HG03575 (cell line): ENCODE measurements around the gene TNS3.

Experiments used
- ATAC-seq: cut with Tn5 transposase; IDR thresholded peaks from one replicate; pipeline ENCODE4 v1.9.1; 2021; ENCODE audit not compliant: unreplicated experiment, insufficient number of reproducible peaks, low FRiP score; ENCODE audit errors: extremely low read depth

TNS3 gene

DNA sequence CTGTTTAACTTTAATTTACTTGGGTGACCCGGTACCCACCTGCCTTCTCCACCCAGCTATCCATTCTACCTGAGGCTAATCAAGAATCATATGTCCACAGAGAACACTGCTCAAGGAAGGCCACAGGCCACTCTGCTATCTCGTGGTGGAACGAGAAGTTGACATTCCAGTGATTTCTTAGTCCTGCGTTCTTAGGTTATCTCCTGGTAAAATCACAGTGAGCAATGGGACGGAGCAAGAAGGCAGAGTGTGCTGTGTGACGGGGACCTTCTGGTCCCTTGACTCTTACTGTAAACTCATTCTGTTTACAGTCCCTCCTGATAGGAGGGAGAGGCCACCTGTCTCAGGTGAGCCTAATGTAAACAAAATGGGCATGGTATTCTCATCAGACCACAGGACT is 256.6 kb downstream of the TNS3 start:
- ATAC-seq = no peak

DNA sequence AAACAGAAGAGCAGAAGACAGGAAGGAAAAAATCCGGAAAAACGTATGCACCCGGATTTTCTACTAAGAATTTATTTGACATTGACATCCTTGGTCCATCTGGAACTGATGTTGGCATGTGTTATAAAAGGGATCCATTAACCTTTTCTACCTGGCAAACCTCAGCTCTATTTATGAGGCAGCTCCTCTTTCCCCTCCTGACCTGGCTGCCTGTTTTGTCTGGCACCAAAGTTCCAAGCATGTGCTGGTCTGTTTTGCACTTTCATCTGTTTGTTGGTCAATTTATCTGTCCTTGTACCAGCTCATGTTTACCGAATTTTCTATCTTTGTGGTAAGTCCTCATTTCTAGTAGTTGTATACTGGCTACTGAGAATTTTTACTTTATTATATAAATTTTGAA is 258.0 kb downstream of the TNS3 start:
- ATAC-seq = no peak

- ATAC-seq = no peak
These were observed 259.2 kb downstream of the TNS3 start for GRCh38 chr7:47322731-47323130.

DNA sequence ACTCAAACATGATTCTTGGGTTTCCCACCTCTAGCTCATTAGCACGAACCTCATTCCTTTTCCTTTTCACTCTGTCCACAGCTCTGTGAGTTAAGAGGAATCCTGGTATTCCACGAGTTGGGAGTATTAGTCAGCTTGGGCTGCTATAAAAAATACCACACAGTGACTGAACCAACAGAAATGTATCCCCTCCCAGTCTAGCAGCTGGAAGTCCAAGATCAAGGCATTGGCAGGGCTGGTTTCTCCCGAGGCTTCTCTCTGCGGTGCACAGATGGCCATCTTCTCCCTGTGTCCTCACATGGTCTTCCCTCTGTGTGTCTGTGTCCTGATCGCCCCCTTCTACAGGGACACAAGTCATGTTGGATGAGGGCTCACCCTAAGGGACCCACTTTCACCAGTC is 261.6 kb downstream of the TNS3 start:
- no peak for ATAC-seq

DNA sequence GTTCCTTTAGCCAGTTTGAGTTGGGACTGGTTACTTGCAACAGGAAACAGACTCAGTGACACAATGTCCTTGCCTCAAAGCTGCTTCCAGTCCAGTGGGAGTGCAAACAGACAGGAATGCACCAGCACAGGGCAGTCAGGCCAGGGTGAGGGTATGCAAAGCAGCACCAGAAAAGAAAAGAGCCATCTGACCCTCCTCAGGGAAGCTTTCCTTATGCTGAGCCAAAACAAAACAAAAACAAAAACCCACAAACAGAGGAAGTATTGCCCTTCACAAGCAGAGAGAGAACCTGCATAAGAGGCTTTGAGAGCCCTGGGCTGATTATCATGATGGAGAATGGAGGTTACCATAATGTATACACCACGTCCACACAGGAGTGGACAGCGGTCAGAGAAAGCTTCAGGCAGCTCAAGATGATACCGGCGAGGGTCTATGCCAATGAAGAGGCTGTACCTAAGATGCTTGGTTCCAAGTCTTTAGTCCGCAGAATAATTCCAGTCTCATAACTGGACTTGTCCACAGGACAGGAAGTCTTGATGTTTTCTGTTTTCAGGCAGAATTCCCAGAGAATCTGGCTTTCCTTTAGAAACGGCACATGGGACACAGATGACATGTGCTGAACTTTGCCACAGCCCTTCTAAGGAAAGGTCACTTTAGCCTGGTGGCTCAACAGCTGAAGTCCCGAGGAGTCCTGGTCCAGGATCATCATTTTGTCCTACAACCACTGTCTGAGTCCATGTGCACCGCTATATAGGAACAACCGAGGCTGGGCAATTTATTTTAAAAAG is 263.3 kb downstream of the TNS3 start:
- peak; percentile 93 for ATAC-seq

DNA sequence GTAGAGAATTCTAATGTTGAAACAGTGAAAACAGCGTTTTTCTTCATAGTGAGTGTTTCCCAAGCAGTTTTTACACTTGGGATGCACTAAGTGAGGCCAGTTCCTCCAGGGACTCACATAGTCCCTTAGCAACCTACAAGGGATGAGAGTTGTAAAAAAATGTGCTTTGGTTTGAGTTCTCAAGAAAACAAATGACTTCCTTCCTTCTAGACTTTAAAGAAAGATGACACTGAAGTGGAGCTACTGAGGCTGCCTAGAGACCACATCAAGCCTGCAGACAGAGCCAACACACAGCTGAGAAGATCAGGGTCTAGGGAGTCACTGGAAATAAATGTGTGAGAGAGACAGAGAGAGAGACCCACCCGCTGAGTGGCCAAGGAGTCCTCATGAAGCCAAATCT is 264.4 kb downstream of the TNS3 start:
- no peak for ATAC-seq

DNA sequence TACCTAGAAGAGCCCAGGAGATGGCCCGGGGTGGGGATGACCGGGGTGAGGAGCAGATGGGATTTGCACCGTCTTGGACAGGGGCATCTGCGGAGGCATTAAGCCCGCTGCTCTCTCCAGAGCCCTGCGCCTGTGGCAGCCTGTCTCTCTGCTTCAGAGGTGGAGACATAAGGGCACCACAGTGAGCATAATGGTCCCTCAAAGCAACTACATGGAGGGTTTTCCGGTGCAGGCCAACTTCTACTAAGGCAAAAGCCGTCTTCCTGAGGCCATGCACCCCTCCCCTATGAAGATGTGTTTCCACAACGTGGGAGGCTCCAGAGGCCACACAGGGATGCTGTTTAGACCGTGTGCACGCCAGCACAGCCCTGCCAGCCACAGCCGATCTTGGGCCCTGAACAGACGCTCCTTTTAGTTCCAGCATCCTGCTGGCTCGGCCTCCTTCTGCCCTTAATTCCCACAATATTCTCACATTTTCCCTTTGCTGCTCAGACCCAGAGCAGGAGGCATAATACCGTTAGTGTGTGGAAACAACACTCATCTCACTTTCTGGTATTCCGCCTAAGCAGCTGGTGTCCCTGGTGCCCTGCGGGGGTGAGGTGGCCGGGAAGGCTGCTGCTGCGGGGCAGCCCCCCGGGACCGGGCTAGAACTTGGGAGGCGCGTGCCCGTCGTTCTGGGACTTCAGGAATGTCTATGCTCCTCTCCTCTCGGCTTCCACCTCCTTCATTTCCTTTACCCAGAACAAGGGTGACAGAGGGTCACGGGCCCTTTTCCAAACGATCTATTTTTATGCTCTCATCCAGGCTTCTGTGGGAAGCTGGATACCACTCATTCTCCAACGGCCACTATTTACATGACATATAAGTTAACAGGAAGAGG is 266.9 kb downstream of the TNS3 start:
- no peak for ATAC-seq

GRCh38 chr7:47314248-47314647 is 267.7 kb downstream of the TNS3 start:
- no peak for ATAC-seq

DNA sequence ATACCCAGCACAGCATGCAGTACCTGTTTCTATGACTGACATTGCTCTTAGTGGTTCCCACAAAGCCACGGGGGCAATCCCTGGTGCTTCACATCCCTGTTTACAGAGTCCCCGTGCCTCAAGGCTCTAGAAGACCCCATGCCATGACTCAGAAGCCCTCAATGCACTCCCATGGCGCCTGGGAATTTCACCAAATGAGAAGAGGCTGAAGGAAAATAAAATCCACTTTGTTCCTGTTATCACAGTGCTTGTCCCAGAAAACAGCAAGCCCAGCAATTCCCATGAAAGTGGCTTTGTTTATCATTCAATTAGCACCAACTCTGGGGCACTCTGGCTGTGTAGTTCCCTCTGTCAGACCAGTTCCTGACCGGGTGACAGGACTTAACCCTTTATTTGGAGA is 268.3 kb downstream of the TNS3 start:
- ATAC-seq = no peak

GRCh38 chr7:47311891-47312290 is 270.0 kb downstream of the TNS3 start:
- no peak for ATAC-seq

- ATAC-seq = no peak
These were observed 271.9 kb downstream of the TNS3 start for GRCh38 chr7:47310020-47310419.

DNA sequence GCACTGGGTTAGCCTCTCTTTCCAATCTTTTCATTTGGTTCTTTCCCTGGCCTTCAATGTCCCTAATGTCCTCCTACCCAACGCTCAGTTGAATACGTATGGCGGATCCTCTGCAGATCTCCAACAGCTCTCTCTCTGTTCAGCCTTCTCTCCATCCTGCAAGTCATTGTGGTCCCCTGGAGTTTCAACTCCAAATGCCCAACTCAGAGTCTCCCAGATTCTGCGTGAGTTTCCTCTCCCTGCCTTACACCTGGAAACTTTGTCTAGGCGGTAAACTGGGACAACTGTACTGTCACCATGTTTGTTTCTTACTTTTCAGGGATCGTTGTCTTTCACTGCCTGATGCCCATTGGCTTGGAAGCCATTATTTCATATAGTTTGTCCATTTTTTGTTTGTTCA is 273.1 kb downstream of the TNS3 start:
- ATAC-seq = no peak

DNA sequence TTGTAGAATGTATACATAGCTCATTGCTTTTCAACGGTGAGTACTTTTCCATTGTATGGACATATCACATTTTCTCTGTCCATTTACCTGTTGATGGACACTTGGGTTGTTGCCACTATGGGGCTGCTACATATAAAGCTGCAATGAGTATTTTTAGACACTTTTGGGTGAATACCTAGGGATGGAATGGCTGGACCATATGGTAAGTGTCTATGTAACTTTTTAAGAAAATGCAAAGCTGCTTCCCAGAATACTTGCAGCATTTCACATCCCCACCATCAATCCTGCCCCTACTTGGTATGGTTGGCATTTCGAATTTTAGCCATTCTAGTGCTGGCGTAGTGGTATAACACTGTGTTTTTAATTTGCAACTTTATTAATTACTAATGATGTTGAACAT is 274.6 kb downstream of the TNS3 start:
- ATAC-seq = no peak

- ATAC-seq = no peak
These were observed 276.9 kb downstream of the TNS3 start for GRCh38 chr7:47304727-47305719.

GRCh38 chr7:47303695-47304453 is 278.0 kb downstream of the TNS3 start:
- ATAC-seq = no peak

DNA sequence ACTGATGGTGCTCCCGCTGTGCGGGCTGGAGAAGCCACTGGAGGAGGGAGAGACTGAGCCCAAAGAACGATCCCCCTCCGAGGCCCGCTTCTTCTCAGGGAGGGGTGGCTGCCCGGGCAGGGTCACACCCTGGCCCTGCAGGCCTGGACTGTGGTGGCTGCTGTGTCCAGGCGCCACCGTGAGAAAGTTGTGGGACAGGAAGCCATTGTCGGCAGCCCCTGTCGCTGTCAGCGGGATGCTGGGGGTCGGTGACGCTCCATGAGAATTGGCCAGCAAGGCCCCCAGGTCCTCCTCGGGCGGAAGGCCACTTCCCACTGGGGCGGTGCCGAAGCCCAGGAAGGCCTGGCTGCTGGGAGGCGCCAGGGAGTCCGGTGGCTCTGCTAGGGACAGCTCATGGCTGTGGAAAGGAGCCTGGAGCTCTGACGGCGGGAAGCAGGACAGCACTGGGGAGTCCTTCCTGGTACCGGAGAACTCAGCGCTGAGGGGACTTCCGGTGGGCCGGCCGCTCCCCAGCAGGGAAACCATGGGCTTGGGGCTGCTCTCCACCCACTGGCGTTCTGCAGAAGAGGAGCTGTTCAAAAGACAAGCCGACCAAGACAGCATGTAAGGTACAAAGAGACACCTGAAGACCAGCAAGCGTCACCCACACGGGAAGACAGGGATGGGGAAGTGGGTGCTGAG is 278.8 kb downstream of the TNS3 start:
- no peak for ATAC-seq

- ATAC-seq = no peak
These were observed 279.4 kb downstream of the TNS3 start for GRCh38 chr7:47302560-47302959.
